NCI-H524 treated with DMSO at 0.1 percent for 48 hours (cell line): ENCODE data around the gene CCNYL1.
"Not testable (repeated sequence)": the region's sequence is repeated elsewhere in the genome, so short reads cannot be mapped to it uniquely, and the experiment has no call there.

ENCODE experiments used
- DNase-seq: peaks from one replicate; lab custom pipeline; 2025; lab: John Stamatoyannopoulos, UW

Gene CCNYL1

GRCh38 chr2:207710814-207711740 lies at the start of gene CCNYL1:
CCNYL1 (plus strand) TSS chr2:207711640; CDS start chr2:207711897, 257 bp downstream.
- peak; percentile 88 for DNase-seq

- no peak for DNase-seq
These were observed 49.2 kb upstream of the CCNYL1 start for GRCh38 chr2:207662203-207662602.

- peak; percentile 73 for DNase-seq
These were observed 47.4 kb upstream of the CCNYL1 start for GRCh38 chr2:207663870-207664545.

GRCh38 chr2:207670887-207671286 lies 40.6 kb upstream of the CCNYL1 start:
- no peak for DNase-seq

- DNase-seq = no peak
These were observed 38.0 kb upstream of the CCNYL1 start for GRCh38 chr2:207673431-207673830.

GRCh38 chr2:207674266-207674774 lies 37.1 kb upstream of the CCNYL1 start:
- DNase-seq = no peak

- DNase-seq = no peak
These were observed 36.6 kb upstream of the CCNYL1 start for GRCh38 chr2:207674826-207675225.

- DNase-seq = no peak
These were observed 34.5 kb upstream of the CCNYL1 start for GRCh38 chr2:207676827-207677354.

GRCh38 chr2:207681431-207681830 lies 30.0 kb upstream of the CCNYL1 start:
- no peak for DNase-seq

- no peak for DNase-seq
These were observed 28.9 kb upstream of the CCNYL1 start for GRCh38 chr2:207682557-207682956.

GRCh38 chr2:207683438-207683837 lies 28.0 kb upstream of the CCNYL1 start:
- DNase-seq = no peak

GRCh38 chr2:207683879-207684627 lies 27.4 kb upstream of the CCNYL1 start:
- DNase-seq = no peak

- DNase-seq = no peak
These were observed 24.6 kb upstream of the CCNYL1 start for GRCh38 chr2:207686812-207687211.

GRCh38 chr2:207688597-207688996 lies 22.8 kb upstream of the CCNYL1 start:
- DNase-seq = no peak

GRCh38 chr2:207690845-207691461 lies 20.5 kb upstream of the CCNYL1 start:
- DNase-seq = not testable (repeated sequence)

- no peak for DNase-seq
These were observed 19.0 kb upstream of the CCNYL1 start for GRCh38 chr2:207692206-207693065.

GRCh38 chr2:207693641-207694249 lies 17.7 kb upstream of the CCNYL1 start:
- DNase-seq = no peak

- no peak for DNase-seq
These were observed 16.6 kb upstream of the CCNYL1 start for GRCh38 chr2:207694811-207695281.

GRCh38 chr2:207695293-207695692 lies 16.1 kb upstream of the CCNYL1 start:
- DNase-seq = no peak

GRCh38 chr2:207696911-207697310 lies 14.5 kb upstream of the CCNYL1 start:
- DNase-seq = not testable (repeated sequence)
